SK-N-SH (cell line): ENCODE results near the gene QSOX2.

ENCODE experiments used
- CHD2 ChIP-seq: fragments of 150-350 bp; IDR thresholded peaks from 2 replicates; pipeline ENCODE4 v1.6.1; 2018; ENCODE audit warnings: low read length; ENCODE audit not compliant: partially characterized antibody
- EP300 ChIP-seq, 2 experiments: IDR thresholded peaks; 2 replicates each; pipeline versions ENCODE4 v1.4.0 to v1.6.1; 2012; ENCODE audit warnings: borderline replicate concordance in 1 of 2, low read depth in 1 of 2, low read length in 1 of 2
- FOXM1 ChIP-seq: IDR thresholded peaks from 2 replicates; pipeline ENCODE4 v1.4.0; 2012; ENCODE audit warnings: low read depth, mild to moderate bottlenecking
- JUND ChIP-seq: IDR thresholded peaks from 2 replicates; pipeline ENCODE4 v1.4.0; 2012
- POLR2AphosphoS5 ChIP-seq: IDR thresholded peaks from 2 replicates; pipeline ENCODE4 v1.6.1; 2012; ENCODE audit warnings: low read depth, low read length
- RFX5 ChIP-seq: IDR thresholded peaks from 2 replicates; pipeline ENCODE4 v1.6.1; 2012; ENCODE audit warnings: mild to moderate bottlenecking, improper control_type of control experiment, low read length
- SMC3 ChIP-seq: IDR thresholded peaks from 2 replicates; pipeline ENCODE4 v1.6.1; 2012; ENCODE audit warnings: low read depth, low read length, improper control_type of control experiment
- TAF1 ChIP-seq: IDR thresholded peaks from 2 replicates; pipeline ENCODE4 v1.6.1; 2012; ENCODE audit warnings: low read depth, mild to moderate bottlenecking, low read length, moderate library complexity, borderline replicate concordance
- TCF12 ChIP-seq: IDR thresholded peaks from 2 replicates; pipeline ENCODE4 v1.4.0; 2012
- TF ChIP-seq, protein P1 (sequence below): IDR thresholded peaks from 2 replicates; pipeline ENCODE4 v1.4.0; 2012; ENCODE audit warnings: low read depth, borderline replicate concordance
- TF ChIP-seq, protein P2 (sequence below): fragments of 200-600 bp; sonication (generic); IDR thresholded peaks from 2 replicates; pipeline ENCODE4 v1.6.1; 2017; ENCODE audit warnings: antibody characterized with exemption, mild to moderate bottlenecking, moderate library complexity
- TF ChIP-seq, protein P3 (sequence below): IDR thresholded peaks from 2 replicates; pipeline ENCODE4 v1.6.1; 2012; ENCODE audit warnings: mild to moderate bottlenecking, low read depth, low read length, moderate library complexity

DNA sequence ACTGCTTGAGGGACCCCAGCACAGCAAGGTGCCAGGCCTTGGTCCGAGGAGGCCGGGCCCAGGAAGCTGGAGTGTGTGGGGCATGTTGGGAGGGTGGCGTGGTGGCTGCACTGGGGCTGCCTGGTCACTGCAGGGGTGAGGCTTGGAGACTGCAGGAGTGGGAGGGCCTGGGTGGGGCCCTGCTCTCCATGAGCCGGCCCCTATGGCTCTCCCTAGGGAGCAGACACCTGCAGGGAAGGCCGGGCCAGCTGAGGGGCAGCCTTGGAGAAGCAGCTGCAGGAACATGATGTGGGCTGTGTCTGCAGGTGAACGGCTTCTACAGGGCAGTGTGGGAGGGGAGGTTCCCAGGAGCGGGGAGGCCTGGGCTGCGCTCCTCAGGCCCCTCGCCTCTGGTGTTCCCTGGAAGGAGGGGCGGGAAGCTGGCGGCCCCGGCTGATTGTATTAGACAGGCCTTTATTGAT is 85.2 kb downstream of the QSOX2 start:
- TF ChIP-seq POLR2AphosphoS5 = no peak
- TF ChIP-seq EP300 (IDR thresholded peaks at IDR 0.05; ENCODE audit: borderline replicate concordance in 1 of 2, low read depth in 1 of 2, low read length in 1 of 2) = no peak
- TF ChIP-seq, protein P1, sequence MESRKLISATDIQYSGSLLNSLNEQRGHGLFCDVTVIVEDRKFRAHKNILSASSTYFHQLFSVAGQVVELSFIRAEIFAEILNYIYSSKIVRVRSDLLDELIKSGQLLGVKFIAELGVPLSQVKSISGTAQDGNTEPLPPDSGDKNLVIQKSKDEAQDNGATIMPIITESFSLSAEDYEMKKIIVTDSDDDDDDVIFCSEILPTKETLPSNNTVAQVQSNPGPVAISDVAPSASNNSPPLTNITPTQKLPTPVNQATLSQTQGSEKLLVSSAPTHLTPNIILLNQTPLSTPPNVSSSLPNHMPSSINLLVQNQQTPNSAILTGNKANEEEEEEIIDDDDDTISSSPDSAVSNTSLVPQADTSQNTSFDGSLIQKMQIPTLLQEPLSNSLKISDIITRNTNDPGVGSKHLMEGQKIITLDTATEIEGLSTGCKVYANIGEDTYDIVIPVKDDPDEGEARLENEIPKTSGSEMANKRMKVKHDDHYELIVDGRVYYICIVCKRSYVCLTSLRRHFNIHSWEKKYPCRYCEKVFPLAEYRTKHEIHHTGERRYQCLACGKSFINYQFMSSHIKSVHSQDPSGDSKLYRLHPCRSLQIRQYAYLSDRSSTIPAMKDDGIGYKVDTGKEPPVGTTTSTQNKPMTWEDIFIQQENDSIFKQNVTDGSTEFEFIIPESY = no peak
- TF ChIP-seq, protein P2, sequence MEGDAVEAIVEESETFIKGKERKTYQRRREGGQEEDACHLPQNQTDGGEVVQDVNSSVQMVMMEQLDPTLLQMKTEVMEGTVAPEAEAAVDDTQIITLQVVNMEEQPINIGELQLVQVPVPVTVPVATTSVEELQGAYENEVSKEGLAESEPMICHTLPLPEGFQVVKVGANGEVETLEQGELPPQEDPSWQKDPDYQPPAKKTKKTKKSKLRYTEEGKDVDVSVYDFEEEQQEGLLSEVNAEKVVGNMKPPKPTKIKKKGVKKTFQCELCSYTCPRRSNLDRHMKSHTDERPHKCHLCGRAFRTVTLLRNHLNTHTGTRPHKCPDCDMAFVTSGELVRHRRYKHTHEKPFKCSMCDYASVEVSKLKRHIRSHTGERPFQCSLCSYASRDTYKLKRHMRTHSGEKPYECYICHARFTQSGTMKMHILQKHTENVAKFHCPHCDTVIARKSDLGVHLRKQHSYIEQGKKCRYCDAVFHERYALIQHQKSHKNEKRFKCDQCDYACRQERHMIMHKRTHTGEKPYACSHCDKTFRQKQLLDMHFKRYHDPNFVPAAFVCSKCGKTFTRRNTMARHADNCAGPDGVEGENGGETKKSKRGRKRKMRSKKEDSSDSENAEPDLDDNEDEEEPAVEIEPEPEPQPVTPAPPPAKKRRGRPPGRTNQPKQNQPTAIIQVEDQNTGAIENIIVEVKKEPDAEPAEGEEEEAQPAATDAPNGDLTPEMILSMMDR = no peak
- TF ChIP-seq TAF1 = no peak
- TF ChIP-seq TCF12 = no peak
- no peak for TF ChIP-seq CHD2
- no peak for TF ChIP-seq FOXM1
- TF ChIP-seq JUND = no peak
- no peak for TF ChIP-seq SMC3
- TF ChIP-seq, protein P3, sequence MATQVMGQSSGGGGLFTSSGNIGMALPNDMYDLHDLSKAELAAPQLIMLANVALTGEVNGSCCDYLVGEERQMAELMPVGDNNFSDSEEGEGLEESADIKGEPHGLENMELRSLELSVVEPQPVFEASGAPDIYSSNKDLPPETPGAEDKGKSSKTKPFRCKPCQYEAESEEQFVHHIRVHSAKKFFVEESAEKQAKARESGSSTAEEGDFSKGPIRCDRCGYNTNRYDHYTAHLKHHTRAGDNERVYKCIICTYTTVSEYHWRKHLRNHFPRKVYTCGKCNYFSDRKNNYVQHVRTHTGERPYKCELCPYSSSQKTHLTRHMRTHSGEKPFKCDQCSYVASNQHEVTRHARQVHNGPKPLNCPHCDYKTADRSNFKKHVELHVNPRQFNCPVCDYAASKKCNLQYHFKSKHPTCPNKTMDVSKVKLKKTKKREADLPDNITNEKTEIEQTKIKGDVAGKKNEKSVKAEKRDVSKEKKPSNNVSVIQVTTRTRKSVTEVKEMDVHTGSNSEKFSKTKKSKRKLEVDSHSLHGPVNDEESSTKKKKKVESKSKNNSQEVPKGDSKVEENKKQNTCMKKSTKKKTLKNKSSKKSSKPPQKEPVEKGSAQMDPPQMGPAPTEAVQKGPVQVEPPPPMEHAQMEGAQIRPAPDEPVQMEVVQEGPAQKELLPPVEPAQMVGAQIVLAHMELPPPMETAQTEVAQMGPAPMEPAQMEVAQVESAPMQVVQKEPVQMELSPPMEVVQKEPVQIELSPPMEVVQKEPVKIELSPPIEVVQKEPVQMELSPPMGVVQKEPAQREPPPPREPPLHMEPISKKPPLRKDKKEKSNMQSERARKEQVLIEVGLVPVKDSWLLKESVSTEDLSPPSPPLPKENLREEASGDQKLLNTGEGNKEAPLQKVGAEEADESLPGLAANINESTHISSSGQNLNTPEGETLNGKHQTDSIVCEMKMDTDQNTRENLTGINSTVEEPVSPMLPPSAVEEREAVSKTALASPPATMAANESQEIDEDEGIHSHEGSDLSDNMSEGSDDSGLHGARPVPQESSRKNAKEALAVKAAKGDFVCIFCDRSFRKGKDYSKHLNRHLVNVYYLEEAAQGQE = no peak
- TF ChIP-seq RFX5 = no peak
